Neural crest cell (in vitro differentiated cells): Measurements from ENCODE around the gene PKD1. TPM values are rescaled to one million over a fixed set of nuclear protein-coding genes. Genes with fewer than 3 reads are reported as not detected.

Experiments used
- DNase-seq: peaks from one replicate; pipeline ENCODE4 v3.0.0; 2021; ENCODE audit warnings: low read depth, mixed read lengths, low spot score
- H3K27ac Mint-ChIP-seq: one replicate; pipeline ENCODE4 v1.8.0; 2021; ENCODE audit warnings: mild to moderate bottlenecking, mixed read lengths; ENCODE audit not compliant: unreplicated experiment
- H3K27me3 Mint-ChIP-seq: 2 replicates; pipeline ENCODE4 v1.8.0; 2021; ENCODE audit warnings: low read depth, mild to moderate bottlenecking, mixed read lengths
- H3K36me3 Mint-ChIP-seq: 2 replicates; pipeline ENCODE4 v1.8.0; 2021; ENCODE audit warnings: low read depth, mild to moderate bottlenecking, mixed read lengths
- H3K4me1 Mint-ChIP-seq: 2 replicates; pipeline ENCODE4 v1.8.0; 2021; ENCODE audit warnings: mixed read lengths
- H3K4me3 Mint-ChIP-seq: one replicate; pipeline ENCODE4 v1.8.0; 2021; ENCODE audit warnings: mild to moderate bottlenecking, mixed read lengths
- H3K9me3 Mint-ChIP-seq: 2 replicates; pipeline ENCODE4 v1.8.0; 2021; ENCODE audit warnings: mixed read lengths
- total RNA-seq: library from RNA; stranded (reverse); gene quantifications from 2 replicates; pipeline ENCODE4 v1.2.1, GENCODE V29; 2021
- TF ChIP-seq, protein P1 (sequence below): fragments of 200-600 bp; sonication (generic); conservative IDR thresholded peaks from 2 replicates; pipeline ENCODE4 v1.5.0; 2021; ENCODE audit warnings: antibody characterized with exemption, mild to moderate bottlenecking

The PKD1 gene
- total RNA-seq, 1 donor from 2014 or later = 115 TPM

DNA sequence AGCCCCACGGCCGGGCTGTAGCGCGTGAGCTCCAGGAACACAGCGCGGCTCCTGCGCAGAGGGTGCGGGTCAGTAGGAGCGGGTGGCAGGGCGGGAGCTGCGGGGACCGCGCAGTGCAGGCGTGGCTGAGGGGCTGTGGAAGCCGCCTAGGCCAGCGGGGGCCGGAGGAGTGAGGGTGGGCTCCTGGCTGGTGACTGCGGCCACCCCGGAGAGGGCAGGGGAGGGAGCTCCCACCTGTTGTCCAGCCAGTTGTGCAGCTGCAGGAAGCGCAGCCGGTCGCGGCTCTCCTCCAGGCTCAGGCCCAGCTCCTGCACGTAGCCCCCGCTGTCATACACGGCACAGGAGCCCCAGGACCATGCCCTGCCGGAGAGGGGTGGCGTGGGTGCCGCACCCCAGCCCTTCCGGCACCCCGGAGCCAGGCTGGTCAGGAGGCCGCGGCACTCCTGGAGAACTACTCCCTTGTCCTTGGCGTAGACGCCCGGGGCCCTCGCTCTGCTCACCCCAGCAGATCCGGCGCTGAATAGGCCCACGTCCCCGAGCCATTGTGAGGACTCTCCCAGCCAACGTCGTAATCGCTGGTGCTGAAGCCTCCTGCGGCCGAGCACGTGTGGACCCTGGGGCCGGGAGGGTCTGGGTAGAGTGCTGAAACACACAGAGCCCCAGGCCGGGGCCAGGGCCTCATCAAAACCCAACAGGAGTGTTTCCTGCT lies 44.0 kb downstream of the PKD1 start:
- TF ChIP-seq, protein P1, sequence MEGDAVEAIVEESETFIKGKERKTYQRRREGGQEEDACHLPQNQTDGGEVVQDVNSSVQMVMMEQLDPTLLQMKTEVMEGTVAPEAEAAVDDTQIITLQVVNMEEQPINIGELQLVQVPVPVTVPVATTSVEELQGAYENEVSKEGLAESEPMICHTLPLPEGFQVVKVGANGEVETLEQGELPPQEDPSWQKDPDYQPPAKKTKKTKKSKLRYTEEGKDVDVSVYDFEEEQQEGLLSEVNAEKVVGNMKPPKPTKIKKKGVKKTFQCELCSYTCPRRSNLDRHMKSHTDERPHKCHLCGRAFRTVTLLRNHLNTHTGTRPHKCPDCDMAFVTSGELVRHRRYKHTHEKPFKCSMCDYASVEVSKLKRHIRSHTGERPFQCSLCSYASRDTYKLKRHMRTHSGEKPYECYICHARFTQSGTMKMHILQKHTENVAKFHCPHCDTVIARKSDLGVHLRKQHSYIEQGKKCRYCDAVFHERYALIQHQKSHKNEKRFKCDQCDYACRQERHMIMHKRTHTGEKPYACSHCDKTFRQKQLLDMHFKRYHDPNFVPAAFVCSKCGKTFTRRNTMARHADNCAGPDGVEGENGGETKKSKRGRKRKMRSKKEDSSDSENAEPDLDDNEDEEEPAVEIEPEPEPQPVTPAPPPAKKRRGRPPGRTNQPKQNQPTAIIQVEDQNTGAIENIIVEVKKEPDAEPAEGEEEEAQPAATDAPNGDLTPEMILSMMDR = no peak
- H3K27me3 Mint-ChIP-seq = no peaks in the 10 kb centered on the region
- H3K4me3 Mint-ChIP-seq = no peak overlapping the region

GRCh38 chr16:2090777-2091546 lies 44.7 kb downstream of the PKD1 start:
- no peaks in the 10 kb centered on the region for H3K36me3 Mint-ChIP-seq
- H3K4me3 Mint-ChIP-seq = no peak overlapping the region
- no peak overlapping the region for H3K27ac Mint-ChIP-seq
- no peaks in the 10 kb centered on the region for H3K9me3 Mint-ChIP-seq
- H3K4me1 Mint-ChIP-seq = peaks cover 8% of the 10 kb centered on the region
- peak; percentile 72 for DNase-seq
- H3K27me3 Mint-ChIP-seq = no peaks in the 10 kb centered on the region
- TF ChIP-seq, protein P1 = peak; percentile 52

More for the DNA sequence above, 44.0 kb downstream of the PKD1 start:
- H3K9me3 Mint-ChIP-seq = no peaks in the 10 kb centered on the region
- H3K27ac Mint-ChIP-seq = no peak overlapping the region
- H3K36me3 Mint-ChIP-seq = no peaks in the 10 kb centered on the region
- H3K4me1 Mint-ChIP-seq = peaks cover 8% of the 10 kb centered on the region
- DNase-seq = no peak

DNA sequence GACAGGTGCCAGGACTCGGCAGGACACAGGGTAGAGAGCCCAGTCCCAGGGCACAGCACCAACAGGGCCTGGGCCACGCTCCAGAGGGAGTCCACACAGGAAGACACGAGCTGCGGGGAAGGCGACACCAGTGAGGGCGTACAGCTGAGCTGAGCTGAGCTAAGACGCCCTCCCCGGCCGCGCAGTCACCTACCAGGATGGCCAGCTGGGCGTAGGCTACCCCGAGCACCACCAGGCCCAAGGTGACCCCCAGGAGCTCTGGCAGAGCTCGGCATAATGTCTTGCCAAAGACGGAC lies 45.3 kb downstream of the PKD1 start:
- Mint-ChIP-seq H3K27me3 (no peaks in the 10 kb centered on the region), H3K9me3 (no peaks in the 10 kb centered on the region), H3K4me1 (peaks cover 8% of the 10 kb centered on the region), H3K36me3 (no peaks in the 10 kb centered on the region), H3K4me3 (no peak overlapping the region), H3K27ac (no peak overlapping the region)
- no peak for DNase-seq
- TF ChIP-seq, protein P1 = no peak

DNA sequence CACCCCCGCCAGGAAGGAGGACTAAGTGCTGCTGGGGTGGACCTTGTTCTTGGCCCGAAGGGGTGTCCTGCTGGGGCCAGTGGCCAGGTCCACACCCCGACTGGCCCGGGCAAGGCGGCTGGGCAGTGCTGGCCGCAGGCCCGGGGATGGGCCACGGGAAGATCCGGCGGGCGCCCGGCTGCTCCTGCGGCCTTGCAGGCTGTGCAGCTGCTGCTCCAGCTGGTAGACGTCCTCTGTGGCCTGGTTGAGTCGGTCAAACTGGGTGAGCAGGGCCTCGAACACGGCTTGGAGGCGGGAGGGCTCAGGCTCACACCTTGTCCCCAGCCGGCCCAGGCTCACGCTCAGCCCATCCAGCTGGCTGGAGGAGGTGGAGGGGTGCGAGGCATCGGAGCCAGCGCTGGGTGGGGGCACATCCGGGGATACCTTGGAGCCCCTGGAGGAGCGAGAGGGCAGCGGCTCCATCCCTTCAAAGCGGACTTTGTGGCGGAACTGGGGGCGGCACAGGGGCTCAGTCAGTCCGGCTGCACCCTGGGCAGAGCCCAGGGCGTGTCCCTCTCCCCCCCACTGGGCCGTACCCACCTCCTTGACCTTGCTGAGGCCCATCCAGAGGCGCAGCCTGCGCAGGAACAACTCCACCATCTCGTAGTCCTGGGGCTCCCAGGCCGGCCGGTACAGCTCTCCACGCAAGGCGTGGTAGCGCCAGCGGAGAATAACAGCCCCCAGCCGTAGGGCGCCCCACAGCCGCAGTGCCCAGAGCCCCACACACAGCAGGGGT lies 45.8 kb downstream of the PKD1 start:
- Mint-ChIP-seq H3K27me3 (no peaks in the 10 kb centered on the region), H3K4me1 (peaks cover 8% of the 10 kb centered on the region), H3K27ac (no peak overlapping the region), H3K4me3 (peak overlapping the region; percentile 46), H3K9me3 (no peaks in the 10 kb centered on the region), H3K36me3 (no peaks in the 10 kb centered on the region)
- TF ChIP-seq, protein P1 = no peak
- DNase-seq = no peak

DNA sequence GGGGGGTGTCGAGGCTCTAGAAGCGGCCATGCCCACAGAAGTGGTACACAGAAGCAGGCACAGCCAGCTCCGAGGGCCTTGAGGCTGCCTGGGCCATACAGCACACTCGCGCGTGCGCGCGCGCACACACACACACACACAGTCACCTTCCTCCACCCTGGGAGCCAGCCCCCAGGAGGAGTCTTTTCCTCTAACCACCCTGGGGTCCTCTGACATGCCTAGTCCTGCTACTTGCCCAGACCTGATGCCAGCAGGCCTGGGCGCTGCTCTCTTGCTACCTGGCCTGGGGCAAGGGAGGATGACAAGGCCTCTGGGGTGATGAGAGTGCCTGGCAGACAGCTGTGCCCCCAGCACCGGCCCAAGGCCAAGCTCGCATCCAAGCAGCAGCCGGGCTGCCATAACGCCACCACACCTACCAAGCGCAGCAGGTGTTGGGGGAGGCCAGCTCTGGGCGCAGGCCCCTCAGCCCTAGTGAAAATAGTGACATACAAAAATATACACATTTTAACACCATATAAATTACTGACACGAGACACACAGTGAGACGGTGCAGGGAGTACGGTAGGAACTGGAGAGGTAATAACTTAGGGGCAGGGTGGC lies 46.8 kb downstream of the PKD1 start:
- peaks cover 8% of the 10 kb centered on the region for H3K4me1 Mint-ChIP-seq
- no peak overlapping the region for H3K27ac Mint-ChIP-seq
- TF ChIP-seq, protein P1 = no peak
- no peaks in the 10 kb centered on the region for H3K9me3 Mint-ChIP-seq
- H3K36me3 Mint-ChIP-seq = no peaks in the 10 kb centered on the region
- peak overlapping the region; percentile 46 for H3K4me3 Mint-ChIP-seq
- no peak for DNase-seq
- H3K27me3 Mint-ChIP-seq = no peaks in the 10 kb centered on the region
